Neural crest cell (in vitro differentiated cells): ENCODE results near the gene HS3ST6. TPM values are rescaled to one million over a fixed set of nuclear protein-coding genes. Genes with fewer than 3 reads are reported as not detected.

ENCODE experiments used
- DNase-seq: peaks from one replicate; pipeline ENCODE4 v3.0.0; 2021; ENCODE audit warnings: low read depth, mixed read lengths, low spot score
- H3K27ac Mint-ChIP-seq: one replicate; pipeline ENCODE4 v1.8.0; 2021; ENCODE audit warnings: mild to moderate bottlenecking, mixed read lengths; ENCODE audit not compliant: unreplicated experiment
- H3K27me3 Mint-ChIP-seq: 2 replicates; pipeline ENCODE4 v1.8.0; 2021; ENCODE audit warnings: low read depth, mild to moderate bottlenecking, mixed read lengths
- H3K36me3 Mint-ChIP-seq: 2 replicates; pipeline ENCODE4 v1.8.0; 2021; ENCODE audit warnings: low read depth, mild to moderate bottlenecking, mixed read lengths
- H3K4me1 Mint-ChIP-seq: 2 replicates; pipeline ENCODE4 v1.8.0; 2021; ENCODE audit warnings: mixed read lengths
- H3K4me3 Mint-ChIP-seq: one replicate; pipeline ENCODE4 v1.8.0; 2021; ENCODE audit warnings: mild to moderate bottlenecking, mixed read lengths
- H3K9me3 Mint-ChIP-seq: 2 replicates; pipeline ENCODE4 v1.8.0; 2021; ENCODE audit warnings: mixed read lengths
- total RNA-seq: library from RNA; stranded (reverse); gene quantifications from 2 replicates; pipeline ENCODE4 v1.2.1, GENCODE V29; 2021
- TF ChIP-seq, protein P1 (sequence below): fragments of 200-600 bp; sonication (generic); conservative IDR thresholded peaks from 2 replicates; pipeline ENCODE4 v1.5.0; 2021; ENCODE audit warnings: antibody characterized with exemption, mild to moderate bottlenecking

Gene HS3ST6
- total RNA-seq, 1 donor from 2014 or later: not detected

GRCh38 chr16:1949507-1949906, 31.3 kb upstream of the HS3ST6 start:
- Mint-ChIP-seq H3K4me1 (peaks cover 6% of the 10 kb centered on the region), H3K9me3 (peaks cover 2% of the 10 kb centered on the region), H3K4me3 (no peak overlapping the region), H3K27me3 (no peaks in the 10 kb centered on the region), H3K36me3 (no peaks in the 10 kb centered on the region), H3K27ac (no peak overlapping the region)
- TF ChIP-seq, protein P1, sequence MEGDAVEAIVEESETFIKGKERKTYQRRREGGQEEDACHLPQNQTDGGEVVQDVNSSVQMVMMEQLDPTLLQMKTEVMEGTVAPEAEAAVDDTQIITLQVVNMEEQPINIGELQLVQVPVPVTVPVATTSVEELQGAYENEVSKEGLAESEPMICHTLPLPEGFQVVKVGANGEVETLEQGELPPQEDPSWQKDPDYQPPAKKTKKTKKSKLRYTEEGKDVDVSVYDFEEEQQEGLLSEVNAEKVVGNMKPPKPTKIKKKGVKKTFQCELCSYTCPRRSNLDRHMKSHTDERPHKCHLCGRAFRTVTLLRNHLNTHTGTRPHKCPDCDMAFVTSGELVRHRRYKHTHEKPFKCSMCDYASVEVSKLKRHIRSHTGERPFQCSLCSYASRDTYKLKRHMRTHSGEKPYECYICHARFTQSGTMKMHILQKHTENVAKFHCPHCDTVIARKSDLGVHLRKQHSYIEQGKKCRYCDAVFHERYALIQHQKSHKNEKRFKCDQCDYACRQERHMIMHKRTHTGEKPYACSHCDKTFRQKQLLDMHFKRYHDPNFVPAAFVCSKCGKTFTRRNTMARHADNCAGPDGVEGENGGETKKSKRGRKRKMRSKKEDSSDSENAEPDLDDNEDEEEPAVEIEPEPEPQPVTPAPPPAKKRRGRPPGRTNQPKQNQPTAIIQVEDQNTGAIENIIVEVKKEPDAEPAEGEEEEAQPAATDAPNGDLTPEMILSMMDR: no peak
- no peak for DNase-seq

GRCh38 chr16:1947369-1947670, 29.1 kb upstream of the HS3ST6 start:
- Mint-ChIP-seq H3K4me1 (peaks cover 9% of the 10 kb centered on the region), H3K27ac (no peak overlapping the region), H3K27me3 (no peaks in the 10 kb centered on the region), H3K36me3 (no peaks in the 10 kb centered on the region), H3K9me3 (no peaks in the 10 kb centered on the region), H3K4me3 (no peak overlapping the region)
- TF ChIP-seq, protein P1: no peak
- no peak for DNase-seq

DNA sequence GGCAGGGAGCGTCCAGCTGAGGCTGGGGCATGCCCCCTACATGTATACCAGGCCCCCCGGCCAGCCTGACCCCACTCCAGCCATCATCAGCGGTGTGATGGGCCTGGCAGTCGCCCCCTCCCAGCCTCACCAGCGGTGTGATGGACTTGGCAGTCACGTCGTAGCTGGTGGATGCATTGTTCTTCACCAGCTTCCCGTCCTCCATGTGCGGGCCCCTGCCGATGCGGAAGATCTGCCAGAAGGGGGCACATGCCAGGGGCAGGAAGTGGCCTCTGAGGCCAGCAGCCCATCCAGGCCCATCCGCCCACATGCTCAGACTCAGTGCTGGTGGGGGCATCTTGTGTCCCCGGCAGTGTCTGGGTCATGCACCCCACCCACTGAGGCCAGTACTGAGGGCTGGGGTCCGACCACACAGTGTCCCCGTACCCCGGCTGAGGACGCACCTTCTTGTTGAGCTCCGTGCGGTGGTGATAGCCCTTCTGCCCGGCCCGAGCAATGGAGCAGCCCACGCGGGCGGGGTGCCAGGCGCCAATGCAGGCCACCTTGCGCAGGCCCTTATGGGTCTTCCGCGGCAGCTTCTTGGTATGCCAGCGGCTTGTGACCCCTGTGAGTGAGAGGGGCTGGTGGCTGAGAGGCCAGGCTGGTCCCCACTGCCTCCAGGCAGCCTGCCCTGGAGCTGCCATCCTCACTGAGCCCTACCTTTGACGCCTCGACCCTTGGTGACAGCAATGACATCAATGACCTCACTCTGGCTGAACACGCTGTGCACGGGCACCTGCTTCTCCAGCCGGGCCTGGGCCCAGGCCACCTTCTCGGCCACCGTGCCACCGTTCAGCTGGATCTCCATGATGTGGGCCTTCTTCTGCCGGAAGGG, 28.5 kb upstream of the HS3ST6 start:
- DNase-seq: no peak
- Mint-ChIP-seq H3K36me3 (no peaks in the 10 kb centered on the region), H3K4me1 (peaks cover 9% of the 10 kb centered on the region), H3K27me3 (no peaks in the 10 kb centered on the region), H3K9me3 (no peaks in the 10 kb centered on the region), H3K27ac (no peak overlapping the region), H3K4me3 (no peak overlapping the region)
- TF ChIP-seq, protein P1: no peak

GRCh38 chr16:1945559-1946391, 27.6 kb upstream of the HS3ST6 start:
- no peaks in the 10 kb centered on the region for H3K9me3 Mint-ChIP-seq
- TF ChIP-seq, protein P1: no peak
- H3K27me3 Mint-ChIP-seq: no peaks in the 10 kb centered on the region
- H3K4me3 Mint-ChIP-seq: no peak overlapping the region
- no peak for DNase-seq
- no peak overlapping the region for H3K27ac Mint-ChIP-seq
- no peaks in the 10 kb centered on the region for H3K36me3 Mint-ChIP-seq
- H3K4me1 Mint-ChIP-seq: peaks cover 14% of the 10 kb centered on the region

GRCh38 chr16:1944612-1945199, 26.5 kb upstream of the HS3ST6 start:
- H3K4me3 Mint-ChIP-seq: peak overlapping the region; percentile 90
- H3K27me3 Mint-ChIP-seq: no peaks in the 10 kb centered on the region
- no peaks in the 10 kb centered on the region for H3K9me3 Mint-ChIP-seq
- no peak overlapping the region for H3K27ac Mint-ChIP-seq
- DNase-seq: no peak
- no peaks in the 10 kb centered on the region for H3K36me3 Mint-ChIP-seq
- TF ChIP-seq, protein P1: no peak
- H3K4me1 Mint-ChIP-seq: peaks cover 14% of the 10 kb centered on the region
